GM12865 (cell line): ENCODE results near the gene CUL3.

Source experiments
- DNase-seq: peaks from one replicate; pipeline ENCODE4 v3.0.0; 2010; ENCODE audit warnings: low read depth
- H3K4me3 ChIP-seq: 2 replicates; pipeline ENCODE4 v1.5.1; 2011; ENCODE audit warnings: mild to moderate bottlenecking, low read depth, low read length, control low read depth
- TF ChIP-seq, protein P1 (sequence below): IDR thresholded peaks from 2 replicates; pipeline ENCODE4 v1.5.1; 2011; ENCODE audit warnings: low read length, control low read depth, low read depth, inconsistent platforms; ENCODE audit not compliant: insufficient read depth; ENCODE audit errors: missing control alignments

The CUL3 gene

DNA sequence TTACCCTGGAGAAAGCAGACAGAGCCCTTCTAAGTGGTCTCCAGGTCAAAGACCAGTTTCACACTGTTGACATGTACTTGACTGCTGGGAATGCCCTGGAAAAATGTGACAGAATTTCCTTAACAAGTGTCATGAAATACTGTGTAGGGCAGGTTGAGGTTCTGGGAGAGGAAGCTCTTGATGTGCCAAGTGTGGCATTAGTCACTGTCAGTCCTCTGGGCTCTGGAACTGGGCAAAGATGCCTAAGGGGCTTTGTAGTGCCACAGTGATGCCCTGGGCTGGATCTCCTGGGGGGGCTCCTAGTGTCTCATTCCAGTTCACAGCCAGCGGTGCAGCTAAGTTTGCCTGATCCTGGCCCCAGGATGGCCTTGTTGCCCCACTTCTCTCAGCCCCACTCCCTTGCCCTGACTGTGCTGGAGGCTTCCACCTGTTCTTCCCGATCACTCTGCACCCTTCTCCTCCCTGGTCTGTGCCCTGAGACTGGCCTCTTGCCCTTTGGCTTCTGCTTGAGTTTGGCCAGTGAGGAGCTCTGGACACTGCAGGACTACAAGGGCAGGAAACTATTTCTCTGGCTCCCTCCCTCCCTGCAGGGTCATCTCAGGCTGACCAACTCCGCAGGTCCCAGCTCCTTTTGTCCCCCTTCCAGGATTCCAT, 156.2 kb downstream of the CUL3 start:
- DNase-seq = no peak

DNA sequence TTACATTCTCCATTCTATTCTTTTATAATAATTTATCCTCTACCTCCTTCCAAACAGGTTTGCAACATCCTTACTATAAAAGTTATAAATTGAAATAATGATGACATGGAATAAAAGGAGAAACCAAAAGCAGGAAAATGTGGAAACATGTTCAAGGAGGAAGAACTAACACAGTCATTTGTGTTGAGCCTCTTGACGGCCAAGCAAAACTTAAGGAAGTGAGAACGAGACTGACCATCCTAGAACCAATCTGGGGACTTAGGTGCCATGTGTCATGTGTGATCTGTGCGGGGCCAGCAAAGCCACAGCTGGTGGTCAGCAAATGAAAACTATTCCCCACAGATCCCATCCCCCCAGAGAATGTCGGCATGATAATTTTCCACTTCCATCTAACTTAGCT, 157.7 kb downstream of the CUL3 start:
- H3K4me3 ChIP-seq = no peak overlapping the region
- TF ChIP-seq, protein P1, sequence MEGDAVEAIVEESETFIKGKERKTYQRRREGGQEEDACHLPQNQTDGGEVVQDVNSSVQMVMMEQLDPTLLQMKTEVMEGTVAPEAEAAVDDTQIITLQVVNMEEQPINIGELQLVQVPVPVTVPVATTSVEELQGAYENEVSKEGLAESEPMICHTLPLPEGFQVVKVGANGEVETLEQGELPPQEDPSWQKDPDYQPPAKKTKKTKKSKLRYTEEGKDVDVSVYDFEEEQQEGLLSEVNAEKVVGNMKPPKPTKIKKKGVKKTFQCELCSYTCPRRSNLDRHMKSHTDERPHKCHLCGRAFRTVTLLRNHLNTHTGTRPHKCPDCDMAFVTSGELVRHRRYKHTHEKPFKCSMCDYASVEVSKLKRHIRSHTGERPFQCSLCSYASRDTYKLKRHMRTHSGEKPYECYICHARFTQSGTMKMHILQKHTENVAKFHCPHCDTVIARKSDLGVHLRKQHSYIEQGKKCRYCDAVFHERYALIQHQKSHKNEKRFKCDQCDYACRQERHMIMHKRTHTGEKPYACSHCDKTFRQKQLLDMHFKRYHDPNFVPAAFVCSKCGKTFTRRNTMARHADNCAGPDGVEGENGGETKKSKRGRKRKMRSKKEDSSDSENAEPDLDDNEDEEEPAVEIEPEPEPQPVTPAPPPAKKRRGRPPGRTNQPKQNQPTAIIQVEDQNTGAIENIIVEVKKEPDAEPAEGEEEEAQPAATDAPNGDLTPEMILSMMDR = no peak
- no peak for DNase-seq

More for the DNA sequence above, 156.2 kb downstream of the CUL3 start:
- no peak overlapping the region for H3K4me3 ChIP-seq
- TF ChIP-seq, protein P1 = no peak

DNA sequence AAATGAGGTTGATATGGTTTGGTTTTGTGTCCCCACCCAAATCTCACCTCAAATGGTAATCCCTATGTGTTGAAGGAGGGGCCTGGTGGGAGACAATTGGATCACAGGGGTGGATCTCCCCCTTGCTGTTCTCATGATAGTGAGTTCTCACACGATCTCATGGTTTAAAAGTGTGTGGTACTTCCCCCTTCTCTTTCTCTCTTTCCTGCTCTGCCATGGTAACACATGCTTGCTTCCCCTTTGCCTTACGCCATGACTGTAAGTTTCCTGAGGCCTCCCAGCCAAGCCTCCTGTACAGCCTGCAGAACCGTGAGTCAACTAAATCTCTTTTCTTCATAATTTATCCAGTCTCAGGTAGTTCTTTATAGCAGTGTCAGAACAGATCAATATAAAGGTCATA, 158.5 kb downstream of the CUL3 start:
- TF ChIP-seq, protein P1 = no peak
- no peak for DNase-seq
- no peak overlapping the region for H3K4me3 ChIP-seq

DNA sequence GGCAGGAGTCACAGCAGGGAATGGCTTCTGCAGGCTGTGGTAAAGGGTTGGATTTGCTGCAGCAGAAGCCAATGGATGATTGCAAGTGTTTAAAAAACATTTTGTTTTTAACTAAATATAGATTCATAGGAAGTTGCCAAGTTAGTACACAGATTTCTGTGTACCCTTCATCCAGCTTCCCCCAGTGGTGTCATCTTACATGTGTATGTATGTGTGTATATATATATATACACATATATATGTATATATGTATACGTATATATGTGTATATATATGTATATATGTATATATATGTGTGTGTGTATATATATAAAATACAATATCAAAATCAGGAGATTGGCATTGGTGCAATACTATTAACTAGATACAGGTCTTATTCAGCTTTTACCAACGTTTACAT, 164.1 kb downstream of the CUL3 start:
- H3K4me3 ChIP-seq = no peak overlapping the region
- TF ChIP-seq, protein P1 = no peak
- DNase-seq = no peak
